NCI-H146 (cell line): ENCODE results near the gene IRGC.
"Not testable (repeated sequence)": the region's sequence is repeated elsewhere in the genome, so short reads cannot be mapped to it uniquely, and the experiment has no call there.

Experiments used
- DNase-seq: peaks from one replicate; lab custom pipeline; 2025; lab: John Stamatoyannopoulos, UW

The IRGC gene, protein sequence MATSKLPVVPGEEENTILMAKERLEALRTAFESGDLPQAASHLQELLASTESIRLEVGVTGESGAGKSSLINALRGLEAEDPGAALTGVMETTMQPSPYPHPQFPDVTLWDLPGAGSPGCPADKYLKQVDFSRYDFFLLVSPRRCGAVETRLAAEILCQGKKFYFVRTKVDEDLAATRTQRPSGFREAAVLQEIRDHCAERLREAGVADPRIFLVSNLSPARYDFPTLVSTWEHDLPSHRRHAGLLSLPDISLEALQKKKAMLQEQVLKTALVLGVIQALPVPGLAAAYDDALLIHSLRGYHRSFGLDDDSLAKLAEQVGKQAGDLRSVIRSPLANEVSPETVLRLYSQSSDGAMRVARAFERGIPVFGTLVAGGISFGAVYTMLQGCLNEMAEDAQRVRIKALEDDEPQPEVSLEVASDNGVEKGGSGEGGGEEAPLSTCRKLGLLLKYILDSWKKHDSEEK

DNA sequence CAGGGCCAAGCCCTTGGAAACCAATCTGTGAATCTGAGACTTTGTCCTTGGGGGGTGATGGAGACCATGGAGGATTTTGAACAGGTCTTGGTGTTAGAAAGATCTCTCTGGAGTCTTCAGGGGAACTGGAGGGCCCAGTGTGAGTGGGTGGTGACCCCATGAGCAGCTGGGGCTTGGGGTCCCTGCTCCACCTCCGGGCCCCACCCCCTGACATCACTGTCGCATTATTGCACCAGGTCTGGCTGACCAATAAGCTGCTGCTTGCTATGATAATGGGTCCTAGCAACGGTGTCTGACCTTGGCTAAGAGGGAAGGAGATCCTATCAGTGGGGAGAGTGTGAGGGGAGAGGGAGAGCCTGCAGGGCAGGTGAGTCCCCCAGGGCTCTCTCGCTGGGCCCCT is at the start of gene IRGC:
Gene IRGC (plus strand): TSS at position 301 of the 400 bp plus-strand sequence. CDS start 2,483 bp downstream, outside the sequence.
- no peak for DNase-seq

DNA sequence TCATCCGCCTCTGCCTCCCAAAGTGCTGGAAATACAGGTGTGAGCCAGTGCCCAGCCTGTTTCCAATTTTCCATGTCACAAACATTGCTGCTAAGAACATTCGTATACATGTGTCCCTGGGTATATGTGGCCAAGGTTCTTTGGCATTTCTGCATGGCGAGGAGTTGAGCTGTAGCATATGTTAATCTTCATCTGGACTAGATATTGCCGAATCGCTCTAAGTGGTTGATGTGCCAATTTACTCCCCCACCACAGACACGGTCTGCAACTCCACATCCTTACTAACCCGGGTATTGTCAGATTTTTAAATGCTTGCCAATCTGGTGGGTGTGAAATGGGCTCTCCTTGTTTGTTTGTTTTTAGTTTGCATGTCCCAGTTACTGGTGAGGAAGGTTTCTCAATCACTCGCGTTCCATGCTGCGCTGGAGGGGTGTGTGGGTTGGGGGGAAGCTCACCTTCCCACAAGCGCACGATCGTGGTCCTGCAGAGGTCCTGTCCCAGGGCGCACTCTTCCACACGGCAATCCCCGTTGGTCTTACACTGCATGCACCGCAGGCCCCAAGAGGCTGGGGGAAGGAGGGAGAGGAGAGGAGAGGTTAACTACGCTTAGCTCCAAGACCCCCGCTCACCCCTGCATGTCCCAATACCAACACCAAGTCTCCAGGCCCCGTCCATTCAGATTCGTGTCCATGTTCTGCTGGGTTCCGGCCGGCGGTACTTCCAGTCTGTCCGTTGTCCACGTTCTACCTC is 48.6 kb upstream of the IRGC start:
- DNase-seq: peak; percentile 46

DNA sequence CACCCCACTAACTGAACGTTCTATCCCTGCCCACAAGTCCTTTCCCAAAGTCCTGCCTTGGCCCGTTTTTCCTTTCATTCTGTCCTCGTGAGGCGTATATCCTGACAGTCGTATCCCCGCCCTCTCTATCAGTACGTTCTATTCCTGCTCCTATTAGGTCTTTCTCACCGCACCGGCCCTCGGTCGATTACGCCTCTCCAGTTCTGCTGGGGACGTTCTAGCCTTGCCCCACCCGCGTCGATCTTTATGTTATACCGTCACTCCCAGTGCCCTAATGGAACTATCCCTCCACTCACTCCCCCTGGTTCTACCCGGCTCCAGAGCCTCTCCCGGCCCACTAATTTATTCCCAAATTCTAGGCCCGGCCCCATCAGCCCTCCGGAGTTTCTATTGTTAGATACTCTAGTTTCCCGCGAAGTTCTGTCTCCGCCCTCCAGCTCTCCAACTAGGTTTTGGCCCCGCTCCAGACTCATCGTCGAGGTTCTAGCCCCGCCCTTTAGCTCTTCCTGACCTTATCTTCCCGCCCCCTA is 47.9 kb upstream of the IRGC start:
- DNase-seq: no peak

DNA sequence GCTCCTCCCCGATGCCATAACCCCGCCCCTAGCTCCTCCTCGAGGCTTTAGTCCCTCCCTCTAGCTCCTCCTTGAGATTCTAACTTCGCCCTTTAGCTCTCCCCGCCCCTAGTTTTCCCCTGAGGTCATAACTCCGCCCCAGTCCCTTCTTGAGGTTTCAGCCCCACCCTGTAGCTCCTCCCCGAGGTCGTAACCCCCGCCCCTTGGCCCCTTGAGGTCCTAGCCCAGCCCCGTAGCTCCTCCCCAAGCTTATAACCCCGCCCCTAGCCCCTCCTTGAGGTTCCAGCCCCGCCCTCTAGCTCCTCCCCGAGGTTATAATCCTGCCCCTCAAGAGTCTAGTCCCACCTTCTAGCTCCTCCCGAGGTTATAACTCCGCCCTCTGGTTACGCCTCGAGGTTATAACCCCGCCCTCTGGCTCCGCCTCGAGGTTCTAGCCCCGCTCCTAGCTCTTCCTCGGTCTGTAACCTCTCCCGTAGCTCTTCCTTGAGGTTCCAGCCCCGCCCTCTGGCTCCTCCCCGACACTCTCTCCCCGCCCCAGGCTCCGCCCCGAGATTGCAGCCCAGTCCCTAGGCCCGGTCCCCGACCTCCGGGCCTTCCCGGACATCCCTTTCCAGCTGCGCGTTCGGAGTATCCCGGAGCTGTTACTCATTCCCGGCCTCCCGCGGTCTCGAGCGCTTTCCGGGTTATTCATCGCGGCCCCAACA is 47.3 kb upstream of the IRGC start:
- peak; percentile 100 for DNase-seq

DNA sequence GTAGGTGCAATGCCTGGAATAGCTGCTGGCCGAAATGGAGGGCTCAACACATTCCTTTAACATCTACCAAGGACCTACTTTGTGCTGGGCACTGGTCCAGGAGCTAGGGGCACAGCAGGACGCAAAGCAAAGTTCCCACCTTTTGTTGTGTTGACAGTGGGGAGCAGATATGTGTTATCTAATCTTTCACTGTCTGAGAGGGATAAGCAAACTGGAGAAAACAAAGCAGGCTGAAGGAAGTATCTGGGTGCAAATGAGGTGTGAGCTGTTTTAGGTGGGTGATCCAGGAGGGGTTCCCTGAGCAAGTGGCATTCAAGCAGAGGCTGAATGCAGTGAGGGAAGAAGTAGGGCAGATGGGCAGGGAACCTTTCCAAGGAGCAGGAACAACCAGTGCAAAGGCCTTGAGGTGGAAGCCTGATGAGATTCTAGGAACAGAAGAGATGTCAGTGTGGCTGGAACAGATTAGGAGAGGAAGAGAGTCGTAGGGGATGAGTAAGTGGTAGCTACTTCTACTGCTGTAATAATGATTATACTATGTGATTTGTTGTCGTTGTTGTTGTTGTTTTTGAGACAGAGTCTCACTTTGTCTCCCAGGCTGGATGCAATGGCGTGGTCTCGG is 43.7 kb upstream of the IRGC start:
- peak; percentile 47 for DNase-seq

DNA sequence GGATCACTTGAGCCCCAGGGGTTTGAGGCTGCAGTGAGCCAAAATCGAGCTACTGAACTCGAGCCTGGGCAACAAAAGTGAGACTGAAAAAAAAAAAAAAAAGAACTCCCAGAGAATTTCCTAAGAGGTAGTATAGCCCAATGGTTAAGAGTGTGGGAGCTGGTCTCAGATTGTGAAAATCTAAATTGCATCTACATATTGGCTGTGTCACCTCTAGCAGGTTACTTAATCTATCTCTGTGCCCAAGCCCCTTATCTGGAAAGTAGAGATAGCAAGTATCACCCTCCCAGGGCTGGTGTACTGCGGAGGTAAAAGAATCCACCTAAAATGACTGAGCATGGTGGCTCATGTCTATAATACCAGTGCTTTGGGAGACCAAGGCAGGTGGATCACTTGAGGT is 42.2 kb upstream of the IRGC start:
- DNase-seq: no peak

DNA sequence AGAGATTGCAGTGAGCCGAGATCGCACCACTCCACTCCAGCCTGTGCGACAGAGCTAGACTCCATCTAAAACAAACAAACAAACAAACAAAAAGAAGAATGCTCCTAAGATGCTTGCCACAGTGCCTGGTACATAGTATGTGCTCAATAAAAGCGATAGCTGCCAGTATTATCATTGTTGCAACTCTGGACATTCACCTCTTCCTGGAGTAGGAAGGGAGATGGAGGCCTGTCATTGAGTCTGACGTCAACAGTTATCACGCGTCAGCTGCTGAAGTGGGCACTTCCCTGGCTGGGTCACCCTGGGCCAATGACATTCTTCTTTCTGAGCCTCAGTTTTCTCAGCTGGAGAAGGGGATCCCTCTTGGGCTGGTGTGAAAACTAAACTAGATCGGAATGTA is 41.7 kb upstream of the IRGC start:
- no peak for DNase-seq

DNA sequence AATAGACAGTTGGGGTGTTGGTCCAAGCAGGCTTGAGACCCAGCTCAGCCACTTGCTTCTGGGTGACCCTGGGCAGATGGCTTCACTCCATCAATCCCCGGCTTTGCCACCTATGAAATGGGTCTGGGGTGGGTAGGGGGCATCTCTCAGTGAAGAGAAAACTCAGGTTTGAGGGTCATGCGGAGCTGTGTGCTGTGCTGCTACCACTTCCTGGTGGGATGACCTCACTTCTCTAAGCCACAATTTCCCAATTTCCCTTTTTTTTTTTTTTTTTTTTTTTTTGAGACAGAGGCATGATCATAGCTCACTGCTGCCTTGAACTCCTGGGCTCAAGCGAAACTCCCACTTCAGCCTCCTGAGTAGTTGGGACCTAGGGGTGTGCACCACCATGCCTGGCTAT is 41.3 kb upstream of the IRGC start:
- DNase-seq: no peak

DNA sequence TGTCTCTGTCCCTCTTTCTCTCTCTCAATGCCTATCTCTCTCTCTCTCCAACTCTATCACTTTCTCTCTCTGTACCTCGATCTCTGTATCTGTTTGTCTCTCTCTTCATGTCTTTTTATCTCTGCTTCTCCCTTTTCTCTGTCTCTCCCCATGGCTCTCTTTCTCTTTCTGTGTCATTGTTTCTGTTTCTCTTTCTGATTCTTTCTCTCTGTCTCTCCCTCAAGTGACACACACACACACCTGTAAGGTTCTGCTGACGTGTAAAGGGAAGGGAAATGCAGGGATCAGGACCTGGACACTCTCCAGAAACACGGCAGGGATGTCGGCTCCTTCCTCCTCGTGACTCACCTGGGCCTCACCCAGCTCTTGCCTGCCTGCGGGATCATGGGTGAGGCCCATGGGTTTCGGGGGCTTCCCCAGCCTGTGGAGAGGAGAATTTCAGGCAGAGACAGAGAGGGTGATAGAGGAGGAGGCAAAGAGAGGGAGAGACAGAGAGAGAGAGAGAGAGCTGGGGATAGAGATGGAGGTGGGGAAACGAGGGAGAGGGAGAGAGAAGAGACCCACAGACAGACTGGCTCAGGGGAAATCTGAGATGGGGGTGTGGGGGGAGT is 40.5 kb upstream of the IRGC start:
- DNase-seq: no peak

DNA sequence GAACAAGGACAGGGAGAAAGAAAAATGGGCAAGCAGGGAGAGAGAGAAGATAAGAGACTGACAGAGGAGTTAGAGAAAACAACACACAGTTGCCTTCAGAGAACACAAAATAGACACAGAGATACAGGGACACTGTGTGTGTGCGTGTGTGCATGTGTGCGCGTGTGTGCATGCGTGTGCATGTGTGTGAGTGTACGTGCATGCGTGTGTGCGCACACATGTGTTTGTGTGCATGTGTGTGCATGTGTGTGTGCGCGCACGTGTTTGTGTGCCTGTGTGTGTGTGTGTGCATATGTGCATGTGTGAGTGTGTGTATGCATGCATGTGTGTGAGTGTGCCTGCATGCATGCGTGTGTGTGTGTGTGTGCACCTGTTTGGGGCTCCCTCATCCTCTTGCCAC is 40.0 kb upstream of the IRGC start:
- no peak for DNase-seq

DNA sequence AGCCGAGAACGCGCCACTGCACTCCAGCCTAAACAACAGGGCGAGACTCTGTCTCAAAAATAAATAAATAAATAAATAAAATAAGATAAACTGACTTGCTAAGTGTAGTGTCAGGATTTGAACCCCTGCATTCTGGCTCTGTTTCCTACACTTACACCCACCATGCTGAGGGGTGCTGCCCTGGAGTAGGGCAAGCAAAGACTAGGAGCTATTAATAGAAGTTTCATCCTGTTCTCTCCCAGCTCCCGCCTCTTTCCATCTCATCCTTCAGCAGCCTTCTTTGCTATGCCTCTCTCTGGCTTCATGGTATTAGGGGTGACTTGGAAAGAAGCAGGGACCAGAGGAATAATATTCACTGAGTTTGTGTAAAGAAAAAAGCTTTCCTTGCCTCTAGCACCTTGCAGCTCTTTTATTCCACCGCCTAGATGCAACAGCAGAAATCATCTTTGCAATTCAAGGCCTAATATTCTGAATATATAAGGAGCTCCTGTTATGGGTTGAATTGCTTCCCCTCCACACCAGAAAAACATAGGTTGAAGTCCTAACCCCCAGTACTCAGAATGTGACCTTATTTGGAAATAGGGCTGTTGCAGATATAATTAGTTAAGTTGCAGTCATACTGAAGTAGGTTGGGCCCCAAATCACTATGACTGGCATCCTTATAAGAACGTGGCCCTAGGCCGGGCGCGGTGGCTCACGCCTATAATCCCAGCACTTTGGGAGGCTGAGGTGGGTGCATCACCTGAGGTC is 37.2 kb upstream of the IRGC start:
- no peak for DNase-seq

DNA sequence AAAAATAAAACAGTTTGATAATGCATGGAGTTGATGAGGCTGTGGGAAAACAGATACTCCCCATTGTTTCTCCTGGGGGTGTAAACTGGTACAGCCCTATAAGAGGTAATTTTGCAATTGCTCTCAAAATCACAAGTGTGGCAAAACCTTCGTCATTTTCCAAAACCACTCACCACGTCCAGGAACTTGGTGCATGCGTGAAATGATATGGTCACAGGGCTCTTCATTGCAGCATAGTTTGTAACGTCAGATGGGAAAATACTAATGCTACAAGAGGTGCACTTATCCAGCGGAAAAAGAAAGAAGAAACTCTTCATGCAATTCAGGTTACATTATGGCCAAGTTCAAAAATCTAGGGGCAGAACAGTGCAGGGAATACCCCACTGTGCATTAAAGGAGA is 34.1 kb upstream of the IRGC start:
- no peak for DNase-seq

DNA sequence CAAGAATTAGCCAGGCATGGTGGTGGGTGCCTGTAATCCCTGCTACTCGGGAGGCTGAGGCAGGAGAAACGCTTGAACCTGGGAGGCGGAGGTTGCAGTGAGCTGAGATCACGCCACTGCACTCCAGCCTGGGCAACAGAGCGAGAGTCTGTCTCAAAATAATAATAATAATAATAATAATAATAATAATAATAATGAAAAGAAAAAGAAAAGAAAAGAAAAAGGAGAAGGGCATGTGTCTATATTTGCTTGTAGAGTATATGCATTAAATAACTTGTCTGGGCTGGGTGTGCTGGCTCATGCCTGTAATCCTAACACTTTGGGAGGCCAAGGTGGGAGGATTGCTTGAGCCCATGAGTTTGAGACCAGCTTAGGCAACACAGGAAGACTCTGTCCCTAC is 33.6 kb upstream of the IRGC start:
- DNase-seq: not testable (repeated sequence)

DNA sequence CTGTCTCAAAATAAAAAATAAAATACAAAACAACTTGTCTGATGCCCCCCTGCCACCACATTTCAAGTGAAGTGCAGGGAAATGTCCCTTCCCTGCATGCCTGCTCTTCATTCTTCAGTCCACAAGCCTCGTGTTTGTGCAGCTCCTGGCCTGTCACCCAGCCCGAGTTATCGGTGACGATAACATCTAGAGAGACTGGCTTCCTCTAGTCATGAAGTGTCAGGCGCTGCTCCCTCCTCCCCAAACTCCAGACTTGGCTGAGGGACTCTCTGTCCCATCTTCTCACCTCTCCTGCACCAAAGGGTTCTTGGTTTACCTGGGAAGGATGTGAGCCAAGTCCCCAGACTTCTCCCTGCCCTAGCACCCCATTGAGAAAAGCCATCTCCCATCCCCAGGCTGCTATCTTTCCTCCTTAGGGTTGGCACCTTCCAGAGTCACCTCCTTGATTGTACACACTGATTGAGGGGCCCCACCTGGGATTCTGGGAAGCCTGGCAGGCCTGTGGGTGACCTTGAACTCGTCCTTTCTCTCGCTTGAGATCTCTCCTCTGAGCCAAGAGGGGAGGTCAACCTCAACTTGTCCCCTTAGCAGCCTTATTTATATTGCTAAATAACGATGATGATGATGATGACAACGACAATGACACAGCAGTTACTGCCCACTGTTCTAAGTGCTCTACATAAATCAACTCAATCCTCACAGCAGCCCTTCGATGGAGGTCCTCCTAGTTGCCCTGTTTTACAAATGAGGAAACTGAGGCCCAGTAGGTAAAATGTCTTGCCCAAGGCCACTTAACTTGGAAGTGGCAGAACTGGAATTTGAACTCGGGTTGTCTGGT is 32.8 kb upstream of the IRGC start:
- no peak for DNase-seq

DNA sequence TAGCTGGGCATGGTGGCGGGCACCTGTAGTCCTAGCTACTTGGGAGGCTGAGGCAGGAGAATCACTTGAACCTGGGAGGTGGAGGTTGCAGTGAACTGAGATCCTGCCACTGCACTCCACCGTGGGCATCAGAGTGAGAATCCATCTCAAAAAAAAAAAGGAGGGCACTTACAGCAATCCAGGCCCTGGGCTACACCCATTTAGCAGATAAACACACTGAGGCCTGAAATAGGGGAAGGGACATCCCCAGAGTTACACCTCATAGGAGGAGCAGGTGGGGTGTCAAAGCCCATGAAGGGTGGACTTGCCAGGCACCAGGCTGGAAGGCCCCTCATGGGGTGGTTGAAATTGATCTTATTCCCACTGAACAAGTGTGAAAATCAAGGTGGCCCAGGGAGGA is 32.0 kb upstream of the IRGC start:
- DNase-seq: no peak

DNA sequence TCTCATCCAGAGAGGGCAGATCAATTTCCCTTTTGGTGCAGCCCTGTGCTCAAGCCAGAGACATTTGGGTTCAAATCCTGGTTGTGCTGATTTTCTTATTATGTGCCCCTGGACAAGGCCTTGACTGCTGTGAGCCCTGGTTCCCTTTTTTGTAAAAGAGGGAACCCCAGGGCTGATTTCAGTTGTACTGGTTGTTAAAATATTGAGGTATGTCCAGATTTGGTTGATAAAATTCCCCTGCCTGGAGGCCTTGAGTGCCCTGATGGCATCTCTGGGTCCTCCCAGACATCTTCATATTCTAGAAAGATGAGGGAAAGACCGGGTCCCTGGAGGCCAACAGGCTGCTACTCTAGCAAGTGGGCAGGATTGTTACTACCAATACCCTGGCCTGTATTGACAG is 31.6 kb upstream of the IRGC start:
- no peak for DNase-seq

DNA sequence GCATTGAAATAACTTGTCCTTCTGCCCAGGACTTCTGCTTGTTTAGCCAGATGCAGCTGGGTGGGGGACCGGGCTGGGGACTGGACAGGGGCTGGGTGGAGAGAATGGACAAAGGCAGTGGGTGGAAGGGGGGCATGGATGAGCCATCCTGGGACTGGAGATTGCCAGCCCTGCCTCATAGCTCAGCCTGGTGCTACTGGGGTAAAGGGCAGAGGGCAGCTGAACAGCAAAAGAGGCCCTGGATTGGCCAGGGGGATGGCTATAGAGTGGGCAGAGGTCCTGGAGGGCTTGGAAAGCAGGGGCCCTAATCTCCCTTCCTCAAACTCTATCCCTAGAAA is 28.2 kb upstream of the IRGC start:
- DNase-seq: no peak

DNA sequence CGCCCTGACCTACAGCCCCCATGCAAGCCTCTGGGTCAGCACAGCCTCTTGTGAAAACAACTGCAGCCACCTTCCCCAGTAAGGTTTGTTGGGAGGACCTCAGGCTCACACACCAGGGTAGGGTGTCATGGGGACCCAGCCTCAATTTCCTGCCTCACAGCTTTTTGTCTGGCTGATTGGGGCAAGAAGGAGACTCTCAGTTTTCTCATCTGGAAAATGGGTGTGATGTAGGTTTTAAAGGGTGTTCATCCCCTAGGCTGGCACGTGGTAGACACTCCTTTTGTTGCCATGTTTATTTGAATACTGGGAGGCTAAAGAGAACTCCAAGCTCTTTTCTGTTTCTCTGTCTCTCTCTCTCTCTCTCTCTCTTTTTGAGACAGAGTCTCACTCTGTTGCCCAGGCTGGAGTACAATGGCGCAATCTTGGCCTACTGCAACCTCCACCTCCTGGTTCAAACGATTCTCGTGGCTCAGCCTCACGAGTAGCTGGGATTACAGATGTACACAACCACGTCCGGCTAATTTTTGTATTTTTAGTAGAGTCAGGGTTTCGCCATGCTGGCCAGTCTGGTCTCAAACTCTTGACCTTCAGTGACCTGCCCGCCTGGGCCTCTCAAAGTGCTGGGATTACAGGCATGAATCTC is 27.7 kb upstream of the IRGC start:
- no peak for DNase-seq

DNA sequence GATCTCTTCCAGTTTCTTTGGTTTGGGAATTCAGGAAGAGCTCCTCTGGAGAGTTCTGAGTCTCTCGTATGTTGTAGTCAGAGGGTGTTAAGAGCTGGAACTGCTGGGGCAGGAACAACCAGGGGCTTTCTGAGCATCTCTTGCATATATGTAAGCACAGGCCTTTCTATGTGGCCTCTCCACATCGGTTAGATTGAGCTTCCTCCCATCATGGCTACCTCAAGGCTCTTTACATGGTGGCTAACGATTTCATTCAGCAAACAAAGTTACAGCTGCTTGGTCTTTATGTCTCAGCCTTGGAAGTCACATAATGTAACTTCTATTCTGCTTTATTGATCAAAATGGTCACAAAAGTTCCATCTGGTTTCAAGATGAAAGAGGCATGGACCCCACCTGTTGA is 25.4 kb upstream of the IRGC start:
- DNase-seq: no peak

DNA sequence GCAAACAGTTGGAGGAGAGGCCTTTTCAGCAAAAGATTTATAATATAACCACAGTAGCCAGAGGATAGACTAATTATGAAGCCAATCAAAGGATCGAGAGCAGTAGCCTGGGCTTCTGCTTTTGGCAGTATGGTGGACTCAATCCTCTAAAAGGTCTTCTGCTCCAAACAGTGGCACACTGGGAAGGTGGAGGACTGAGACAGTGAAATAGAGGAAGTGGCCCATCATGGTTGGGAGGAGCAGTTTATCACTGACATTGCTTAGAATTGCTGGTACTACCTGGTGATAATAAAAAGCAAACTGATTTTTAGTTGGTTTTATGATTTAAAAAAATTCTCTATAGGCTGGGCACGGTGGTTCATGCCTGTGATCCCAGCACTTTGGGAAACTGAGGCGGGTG is 25.0 kb upstream of the IRGC start:
- DNase-seq: no peak
